Ramos (cell line): ENCODE data around the gene SPRR1A.

Experiments
- in situ Hi-C: fragments of 300-500 bp; cut with MboI; formaldehyde crosslinking; loops from one replicate; pipeline ENCODE4 v1.14.3; 2022; ENCODE audit warnings: low sequenced_read_pairs; ENCODE audit not compliant: unreplicated experiment

Gene SPRR1A

GRCh38 chr1:153024413-153024812 lies 40.5 kb downstream of the SPRR1A start:
- in situ Hi-C loops: no loop called here

DNA sequence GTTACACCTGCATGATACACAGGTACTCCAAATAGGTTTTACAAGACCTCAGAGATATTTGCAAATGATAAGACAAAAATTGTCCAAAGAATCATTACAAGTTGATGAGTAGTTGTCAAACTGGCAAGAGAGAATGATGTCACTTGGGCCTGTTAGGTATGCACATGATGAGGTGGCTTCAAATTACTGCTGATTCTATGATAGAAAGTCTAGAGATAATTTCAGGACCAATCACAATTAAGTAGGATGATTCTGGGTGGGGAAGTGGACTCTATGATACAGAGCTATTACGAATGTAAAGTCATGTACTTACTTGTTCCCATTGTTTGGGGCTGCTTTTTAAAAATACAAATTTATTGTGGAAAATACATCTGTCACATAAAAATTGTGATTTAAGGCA lies 41.9 kb downstream of the SPRR1A start:
- in situ Hi-C loops: no loop called here

GRCh38 chr1:153028766-153029165 lies 44.9 kb downstream of the SPRR1A start:
- in situ Hi-C loops: no loop called here

DNA sequence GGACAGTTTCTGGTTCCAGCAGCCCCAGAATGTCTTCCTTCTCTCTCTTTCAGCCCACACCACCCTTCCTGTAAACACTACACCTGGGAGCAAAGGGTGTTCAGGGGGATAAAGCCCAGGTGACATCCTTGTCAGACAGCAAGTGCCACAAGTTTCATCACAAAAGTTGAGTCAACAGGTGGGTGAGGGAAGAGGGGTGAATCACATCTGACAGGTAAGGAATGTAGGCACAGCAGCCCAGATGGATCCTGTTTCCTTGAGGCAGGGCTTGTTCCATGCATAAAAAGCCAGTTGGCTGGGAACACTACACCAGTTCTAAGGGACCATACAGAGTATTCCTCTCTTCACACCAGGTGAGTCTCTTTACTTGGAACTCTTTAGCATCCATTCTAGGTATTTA lies 47.0 kb downstream of the SPRR1A start, which contains the start of gene SPRR1B:
SPRR1B (plus strand) TSS at position 309 of the 400 bp plus-strand sequence. CDS start 1,143 bp downstream, outside the sequence.
- in situ Hi-C loops: no loop called here

GRCh38 chr1:153032073-153032472 lies 48.2 kb downstream of the SPRR1A start:
- in situ Hi-C loops: no loop called here

- in situ Hi-C loops: no loop called here
These were observed 48.9 kb downstream of the SPRR1A start for GRCh38 chr1:153032677-153033308.

DNA sequence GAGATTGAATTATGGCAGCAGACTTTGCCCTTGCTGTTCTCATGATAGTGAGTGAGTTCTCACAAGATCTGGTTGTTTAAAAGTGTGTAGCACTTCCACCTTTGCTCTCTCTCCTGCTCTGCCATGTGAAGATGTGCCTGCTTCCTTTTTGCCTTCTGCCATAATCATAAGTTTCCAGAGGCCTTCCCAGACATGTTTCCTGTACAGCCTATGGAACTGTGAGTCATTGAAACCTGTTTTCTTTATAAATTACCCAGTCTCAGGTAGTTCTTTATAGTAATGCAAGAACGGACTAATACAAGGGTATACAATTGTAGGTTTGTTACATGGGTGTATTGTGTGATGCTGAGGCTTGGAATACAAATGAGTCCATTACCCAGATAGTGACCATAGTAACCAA lies 51.3 kb downstream of the SPRR1A start:
- in situ Hi-C loops: no loop called here
